PC-9 (cell line): ENCODE results near the gene CDC20B. TPM values are rescaled to one million over a fixed set of nuclear protein-coding genes. Genes with fewer than 3 reads are reported as not detected.
A peak's percentile ranks its signal among the peaks of the same experiment; 100 is the strongest.

ENCODE experiments used
- Bru-seq: library from RNA; stranded (reverse); fragments of 400-500 nt; gene quantifications from one replicate; lab custom pipeline; 2021; lab: Mats Ljungman, UMichigan
- BruChase-seq, 2 experiments: library from RNA; stranded (reverse); fragments of 400-500 nt; gene quantifications; one replicate each; lab custom pipeline; 2021; lab: Mats Ljungman, UMichigan
- BruUV-seq: library from RNA; stranded (reverse); fragments of 400-500 nt; replicated peaks from 2 replicates; lab custom pipeline; 2021; lab: Mats Ljungman, UMichigan
- CTCF ChIA-PET: fragments of 300-600 bp; sonication (Branson Sonifier 250); formaldehyde crosslinking; loops from one replicate; lab custom pipeline; 2022; ENCODE audit warnings: antibody characterized with exemption; lab: Charles Lee
- POLR2A ChIA-PET: fragments of 300-600 bp; sonication (Branson Sonifier 250); formaldehyde crosslinking; loops from one replicate; lab custom pipeline; 2022; ENCODE audit warnings: antibody characterized with exemption; ENCODE audit not compliant: unreplicated experiment; lab: Charles Lee
- DNase-seq, 2 experiments: peaks; one replicate each; pipeline versions ENCODE4 v3.0.0 to v3.0.0-alpha.2; 2015 to 2022; ENCODE audit warnings: mixed read lengths in 1 of 2
- H2AFZ ChIP-seq: fragments of 200-600 bp; sonication (generic); 2 replicates; pipeline ENCODE4 v1.8.1; 2017; ENCODE audit warnings: antibody characterized with exemption
- H3F3A ChIP-seq: fragments of 200-600 bp; sonication (generic); 2 replicates; pipeline ENCODE4 v1.8.1; 2017; ENCODE audit warnings: antibody characterized with exemption, mild to moderate bottlenecking, low read depth; ENCODE audit not compliant: insufficient read depth
- H3K27ac ChIP-seq: fragments of 200-600 bp; sonication (generic); 2 replicates; pipeline ENCODE4 v1.6.1; 2016; ENCODE audit warnings: mixed run types
- H3K27me3 ChIP-seq: fragments of 200-600 bp; sonication (generic); 2 replicates; pipeline ENCODE4 v1.6.1; 2016; ENCODE audit warnings: low read depth, mixed run types; ENCODE audit not compliant: insufficient read depth
- H3K36me3 ChIP-seq: fragments of 200-600 bp; sonication (generic); 2 replicates; pipeline ENCODE4 v1.6.1; 2016; ENCODE audit warnings: low read depth, mixed run types
- H3K4me1 ChIP-seq: fragments of 200-600 bp; sonication (generic); replicated peaks from 2 replicates; pipeline ENCODE4 v1.6.1; 2016; ENCODE audit warnings: mixed run types; ENCODE audit not compliant: insufficient read depth
- H3K4me2 ChIP-seq: fragments of 200-600 bp; sonication (generic); 2 replicates; pipeline ENCODE4 v1.6.1; 2017; ENCODE audit warnings: mixed run types
- H3K4me3 ChIP-seq: fragments of 200-600 bp; sonication (generic); 2 replicates; pipeline ENCODE4 v1.6.1; 2016; ENCODE audit warnings: mixed run types
- H3K79me2 ChIP-seq: fragments of 200-600 bp; sonication (generic); 2 replicates; pipeline ENCODE4 v1.6.1; 2017; ENCODE audit warnings: low read depth, mixed run types
- H3K9me2 ChIP-seq: fragments of 200-600 bp; sonication (generic); 2 replicates; pipeline ENCODE4 v1.8.1; 2017; ENCODE audit warnings: mild to moderate bottlenecking; ENCODE audit not compliant: insufficient read depth
- H3K9me3 ChIP-seq: fragments of 200-600 bp; sonication (generic); 2 replicates; pipeline ENCODE4 v1.8.1; 2016; ENCODE audit warnings: low read depth; ENCODE audit not compliant: insufficient read depth
- H4K20me1 ChIP-seq: fragments of 200-600 bp; sonication (generic); 2 replicates; pipeline ENCODE4 v1.8.1; 2017; ENCODE audit not compliant: insufficient read depth
- CTCF ChIP-seq: fragments of 200-600 bp; sonication (generic); conservative IDR thresholded peaks from 2 replicates; pipeline ENCODE4 v1.6.1; 2017; ENCODE audit warnings: mixed run types, antibody characterized with exemption, mild to moderate bottlenecking, moderate library complexity
- EZH2 ChIP-seq: fragments of 200-600 bp; sonication (generic); IDR thresholded peaks from 2 replicates; pipeline ENCODE4 v1.8.0; 2017; ENCODE audit warnings: antibody characterized with exemption, low read depth
- intact Hi-C: fragments of 100-400 bp; cut with micrococcal nuclease; formaldehyde crosslinking; loops from one replicate; pipeline ENCODE4 v1.10.0; 2022; ENCODE audit not compliant: unreplicated experiment
- long read RNA-seq: library from polyadenylated mRNA; stranded (forward); transcript quantifications from one replicate; pipeline ENCODE4 v2.0.0, GENCODE V29; 2022
- total RNA-seq: library from RNA; stranded (reverse); gene quantifications from 2 replicates; pipeline ENCODE4 v1.2.3, GENCODE V29; 2021

CDC20B gene
- total RNA-seq (not detected in 2 replicates), Bru-seq, nascent RNA (percentile 11 among the genes with signal in this experiment), BruChase-seq, experiment 1, labeled RNA remaining after a 2-hour chase (percentile 5 among the genes with signal in this experiment), BruChase-seq, experiment 2, labeled RNA remaining after a 6-hour chase (percentile 6 among the genes with signal in this experiment)
- long read RNA-seq, partial matches to known transcripts, result 0 of 1 reads
- long read RNA-seq, other reads (novel, unspliced or antisense), result 1 of 1 reads

DNA sequence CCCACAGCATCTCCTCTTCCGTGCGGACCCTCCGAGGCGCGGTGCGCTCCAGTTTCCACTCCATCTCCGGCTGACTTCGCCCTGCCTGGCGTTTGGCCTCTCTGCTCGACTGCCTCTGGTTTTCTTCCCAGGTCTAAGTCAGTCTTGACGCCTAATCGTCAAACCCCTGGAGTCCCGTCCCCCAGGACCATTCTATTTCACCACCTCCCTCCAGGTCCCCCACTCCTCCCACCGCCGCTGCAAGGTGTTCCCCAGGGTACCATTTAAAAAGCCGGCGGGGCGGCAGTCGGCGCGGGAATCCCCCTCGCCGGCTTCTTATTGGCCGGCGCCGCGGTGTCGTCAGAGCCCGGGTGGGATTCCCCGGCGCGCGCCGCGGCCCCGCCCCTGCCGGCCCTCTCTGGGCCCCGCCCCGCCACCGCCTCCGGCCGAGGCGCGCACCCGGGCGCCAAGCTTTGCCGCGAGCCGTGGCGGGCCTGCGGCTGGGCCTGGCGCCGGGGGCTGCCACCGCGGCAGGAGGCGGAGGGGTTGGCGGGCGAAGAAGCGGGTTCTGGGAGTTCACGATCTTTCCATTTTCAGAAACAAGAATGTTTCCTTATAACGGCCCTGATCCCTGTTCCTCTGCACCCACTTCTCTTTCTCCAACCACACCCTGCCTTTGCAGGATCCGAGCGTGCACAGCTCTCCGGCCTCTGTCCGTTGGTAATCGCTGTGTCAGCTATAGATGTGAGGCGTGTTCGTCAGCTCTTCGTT is at the start of gene CDC20B:
Gene CDC20B (minus strand): TSS at position 241 of the 750 bp plus-strand sequence. CDS start 177 bp downstream, at position 64.
- H3K27ac ChIP-seq, result no peak within 1 kb of the TSS
- BruUV-seq, result no TSS peak
- H3K9me2 ChIP-seq, result no peaks in the 10 kb centered on the region
- ChIA-PET POLR2A (interaction anchor here (0.7 kb wide), 1 partner anchor 17 kb away, joined by 10 read pairs; no protein-coding TSS in a partner anchor), CTCF (interaction anchor here (0.6 to 0.9 kb wide), 3 partner anchors 13 to 1088 kb away, joined by 3 read pairs; partner anchors contain the start of gene GPX8)
- TF ChIP-seq EZH2 (no peak), CTCF (no peak)
- H2AFZ ChIP-seq, result peak within 1 kb of the TSS; percentile 78
- H3K9me3 ChIP-seq, result no peaks in the 10 kb centered on the region
- peak within 1 kb of the TSS; percentile 78 for H3K4me2 ChIP-seq
- no peaks in the 10 kb centered on the region for H3K27me3 ChIP-seq
- H4K20me1 ChIP-seq, result no peaks in the 10 kb centered on the region
- H3K4me3 ChIP-seq, result peak within 1 kb of the TSS; percentile 54
- peaks cover 20% of the 10 kb centered on the region for H3K4me1 ChIP-seq
- DNase-seq, result peak in 1 of 2 experiments; percentile 65
- H3F3A ChIP-seq, result peaks cover 4% of the 10 kb centered on the region; the same call in 1 of the 2 replicates
- H3K36me3 ChIP-seq, result no peaks in the 10 kb centered on the region
- intact Hi-C loops, result loop anchor here (2.0 to 10.0 kb wide), 7 partner anchors 54 to 764 kb away; partner anchors contain the start of genes DHX29, MCIDAS and MTREX
- H3K79me2 ChIP-seq, result no peaks in the 10 kb centered on the region

DNA sequence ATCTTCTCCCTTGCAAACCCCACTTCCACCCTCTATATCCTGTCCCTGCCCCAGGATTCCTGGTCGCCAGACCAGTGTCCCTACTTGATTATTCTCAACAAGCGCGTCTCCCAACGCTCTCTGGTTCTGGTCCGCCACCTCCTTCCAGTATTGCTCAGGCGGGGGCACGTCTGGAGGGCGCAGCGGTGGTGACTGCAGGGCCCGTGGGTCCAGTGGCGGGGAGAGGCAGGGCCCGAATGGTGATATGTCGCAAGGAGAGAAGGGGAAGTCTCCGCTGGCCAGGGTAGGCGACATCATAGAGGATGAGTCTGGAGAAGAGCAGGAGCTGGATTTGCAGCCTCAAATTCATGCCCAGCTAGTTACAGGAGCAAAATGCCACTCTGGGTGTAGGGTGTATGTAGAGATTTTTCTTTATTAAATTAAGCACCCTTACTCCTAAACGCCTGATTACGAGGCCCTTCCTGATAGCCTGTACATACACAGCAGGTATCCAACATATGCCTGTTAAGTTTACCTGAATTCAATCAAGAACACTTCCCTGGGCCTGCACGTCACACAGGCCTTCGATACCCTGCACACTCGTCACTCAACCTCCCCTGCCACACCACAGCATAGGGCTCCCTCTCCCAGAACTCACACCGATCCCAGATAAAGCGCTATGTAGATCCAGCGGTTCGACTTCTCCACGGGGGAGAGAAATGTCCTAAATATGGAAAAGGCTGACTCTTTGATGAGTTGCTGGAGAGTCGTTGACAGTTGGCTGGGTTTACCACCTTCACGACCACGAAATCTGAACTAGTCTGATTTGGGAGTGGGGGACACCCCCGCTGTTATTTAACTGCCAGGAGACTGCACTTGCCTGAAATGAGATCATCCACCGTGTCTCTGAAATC is 49.4 kb upstream of the CDC20B start:
- POLR2A ChIA-PET, result no interaction called here
- Histone ChIP-seq H3K9me3 (no peaks in the 10 kb centered on the region), H3K79me2 (no peaks in the 10 kb centered on the region), H3K27me3 (no peaks in the 10 kb centered on the region), H3K9me2 (no peaks in the 10 kb centered on the region), H3F3A (peaks cover 4% of the 10 kb centered on the region; the same call in 1 of the 2 replicates), H3K4me3 (no peak overlapping the region), H4K20me1 (no peaks in the 10 kb centered on the region), H3K36me3 (no peaks in the 10 kb centered on the region), H3K27ac (no peak overlapping the region), H3K4me2 (no peak overlapping the region), H2AFZ (no peak overlapping the region), H3K4me1 (peaks cover 26% of the 10 kb centered on the region)
- no TSS peak for BruUV-seq
- intact Hi-C loops, result no loop called here
- TF ChIP-seq EZH2 (no peak), CTCF (no peak)
- DNase-seq, result no peak
- CTCF ChIA-PET, result no interaction called here
